GM23338 (cell line): Measurements from ENCODE around the gene NANP. TPM values are rescaled to one million over a fixed set of nuclear protein-coding genes. Genes with fewer than 3 reads are reported as not detected.

ENCODE experiments used
- ATAC-seq: fragments of 200-7000 bp; cut with Tn5 transposase; 3 replicates; pipeline ENCODE4 v1.9.1; 2020
- DNase-seq: peaks from one replicate; pipeline ENCODE4 v3.0.0-alpha.2; 2015; ENCODE audit warnings: low spot score
- H2AFZ ChIP-seq: fragments of 200-600 bp; sonication (generic); 2 replicates; pipeline ENCODE4 v1.8.0; 2016; ENCODE audit warnings: antibody characterized with exemption, mild to moderate bottlenecking, moderate library complexity
- H3F3A ChIP-seq: fragments of 200-600 bp; sonication (generic); replicated peaks from 2 replicates; pipeline ENCODE4 v1.8.0; 2017; ENCODE audit warnings: antibody characterized with exemption, mixed run types, low read depth
- H3K27ac ChIP-seq: fragments of 200-600 bp; sonication (generic); 2 replicates; pipeline ENCODE4 v1.6.1; 2016; ENCODE audit warnings: low read depth
- H3K27me3 ChIP-seq: fragments of 200-600 bp; sonication (generic); 2 replicates; pipeline ENCODE4 v1.8.0; 2016; ENCODE audit warnings: mild to moderate bottlenecking, mixed run types, moderate library complexity; ENCODE audit not compliant: insufficient read depth
- H3K36me3 ChIP-seq: fragments of 200-600 bp; sonication (generic); 2 replicates; pipeline ENCODE4 v1.8.0; 2016; ENCODE audit warnings: mild to moderate bottlenecking; ENCODE audit not compliant: insufficient read depth
- H3K4me1 ChIP-seq: fragments of 200-600 bp; sonication (generic); 2 replicates; pipeline ENCODE4 v1.8.0; 2016; ENCODE audit warnings: mild to moderate bottlenecking, moderate library complexity; ENCODE audit not compliant: insufficient read depth
- H3K4me2 ChIP-seq: fragments of 200-600 bp; sonication (generic); 2 replicates; pipeline ENCODE4 v1.7.1; 2017; ENCODE audit warnings: mixed run types
- H3K4me3 ChIP-seq: fragments of 200-600 bp; sonication (generic); 2 replicates; pipeline ENCODE4 v1.6.1; 2016; ENCODE audit warnings: mixed run types
- H3K79me2 ChIP-seq: fragments of 200-600 bp; sonication (generic); replicated peaks from 2 replicates; pipeline ENCODE4 v1.8.0; 2017; ENCODE audit warnings: mild to moderate bottlenecking; ENCODE audit not compliant: insufficient read depth
- H3K9me2 ChIP-seq: fragments of 200-600 bp; sonication (generic); 2 replicates; pipeline ENCODE4 v1.8.0; 2017; ENCODE audit not compliant: insufficient read depth
- H4K20me1 ChIP-seq: fragments of 200-600 bp; sonication (generic); replicated peaks from 2 replicates; pipeline ENCODE4 v1.8.0; 2017; ENCODE audit warnings: mild to moderate bottlenecking; ENCODE audit not compliant: insufficient read depth
- H3K27ac Mint-ChIP-seq: 2 replicates; pipeline ENCODE4 v1.8.0; 2020; ENCODE audit warnings: inconsistent platforms, mild to moderate bottlenecking, moderate library complexity, mixed read lengths
- H3K27me3 Mint-ChIP-seq: 3 replicates; pipeline ENCODE4 v1.8.0; 2022; ENCODE audit warnings: low read depth, mild to moderate bottlenecking, moderate library complexity, mixed read lengths, inconsistent platforms; ENCODE audit not compliant: insufficient read depth, poor library complexity
- H3K36me3 Mint-ChIP-seq: 3 replicates; pipeline ENCODE4 v1.8.0; 2021; ENCODE audit warnings: low read depth, mild to moderate bottlenecking, inconsistent platforms, moderate library complexity, mixed read lengths
- H3K4me1 Mint-ChIP-seq: 3 replicates; pipeline ENCODE4 v1.8.0; 2020; ENCODE audit warnings: mild to moderate bottlenecking, inconsistent platforms, mixed read lengths
- H3K4me3 Mint-ChIP-seq: 3 replicates; pipeline ENCODE4 v1.8.0; 2021; ENCODE audit warnings: moderate library complexity, mild to moderate bottlenecking, inconsistent platforms, mixed read lengths
- H3K9me3 Mint-ChIP-seq: 3 replicates; pipeline ENCODE4 v1.8.0; 2020; ENCODE audit warnings: moderate library complexity, mild to moderate bottlenecking, inconsistent platforms, mixed read lengths
- EZH2 ChIP-seq: fragments of 200-600 bp; sonication (generic); IDR thresholded peaks from one replicate; pipeline ENCODE4 v1.8.0; 2017; ENCODE audit warnings: antibody characterized with exemption, mild to moderate bottlenecking, low read depth; ENCODE audit not compliant: unreplicated experiment
- EZH2phosphoT487 ChIP-seq: fragments of 200-600 bp; sonication (generic); IDR thresholded peaks from one replicate; pipeline ENCODE4 v1.8.1; 2018; ENCODE audit warnings: antibody characterized with exemption; ENCODE audit not compliant: unreplicated experiment
- JUNB ChIP-seq: IDR thresholded peaks from one replicate; pipeline ENCODE4 v1.6.1; 2016; ENCODE audit warnings: antibody characterized with exemption; ENCODE audit not compliant: unreplicated experiment
- NANOG ChIP-seq: IDR thresholded peaks from 2 replicates; pipeline ENCODE4 v1.6.1; 2016; ENCODE audit warnings: antibody characterized with exemption, borderline replicate concordance
- STAT1 ChIP-seq: IDR thresholded peaks from one replicate; pipeline ENCODE4 v1.6.1; 2016; ENCODE audit warnings: antibody characterized with exemption; ENCODE audit not compliant: unreplicated experiment
- ZNF331 ChIP-seq: fragments of 250-450 bp; sonication (Bioruptor Pico); IDR thresholded peaks from 2 replicates; pipeline ENCODE4 v1.5.0; 2020; ENCODE audit warnings: low read depth, mild to moderate bottlenecking, moderate library complexity
- polyA plus RNA-seq: library from polyadenylated mRNA; unstranded; fragments of >200 nt; fragmentation: Nextera tagmentation; extraction: Ambion mirVana; gene quantifications from 2 replicates; pipeline ENCODE4 v1.2.1, GENCODE V29; 2016
- total RNA-seq: library from RNA; depleted of rRNA; stranded (reverse); fragments of >200 nt; shearing (Covaris generic); gene quantifications from 2 replicates; pipeline ENCODE4 v1.2.3, GENCODE V29; 2014
- TF ChIP-seq, protein P1 (sequence below): IDR thresholded peaks from 2 replicates; pipeline ENCODE4 v1.6.1; 2016; ENCODE audit warnings: antibody characterized with exemption
- TF ChIP-seq, protein P2 (sequence below), 2 experiments: fragments of 200-600 bp in 1 of 2; sonication (generic) in 1 of 2; conservative IDR thresholded peaks; 2 replicates each; pipeline versions ENCODE4 v1.5.1 to v1.6.1; 2016 to 2017; ENCODE audit warnings: antibody characterized with exemption in 2 of 2, low read depth in 2 of 2, mild to moderate bottlenecking in 2 of 2, moderate library complexity in 1 of 2
- TF ChIP-seq, protein P3 (sequence below): fragments of 250-450 bp; sonication (Bioruptor Pico); IDR thresholded peaks from 2 replicates; pipeline ENCODE4 v1.5.0; 2020; ENCODE audit warnings: mild to moderate bottlenecking, moderate library complexity

Gene NANP
- total and polyA plus RNA-seq, 2 experiments from 2014 or later, result 3.9 to 7.6 TPM

DNA sequence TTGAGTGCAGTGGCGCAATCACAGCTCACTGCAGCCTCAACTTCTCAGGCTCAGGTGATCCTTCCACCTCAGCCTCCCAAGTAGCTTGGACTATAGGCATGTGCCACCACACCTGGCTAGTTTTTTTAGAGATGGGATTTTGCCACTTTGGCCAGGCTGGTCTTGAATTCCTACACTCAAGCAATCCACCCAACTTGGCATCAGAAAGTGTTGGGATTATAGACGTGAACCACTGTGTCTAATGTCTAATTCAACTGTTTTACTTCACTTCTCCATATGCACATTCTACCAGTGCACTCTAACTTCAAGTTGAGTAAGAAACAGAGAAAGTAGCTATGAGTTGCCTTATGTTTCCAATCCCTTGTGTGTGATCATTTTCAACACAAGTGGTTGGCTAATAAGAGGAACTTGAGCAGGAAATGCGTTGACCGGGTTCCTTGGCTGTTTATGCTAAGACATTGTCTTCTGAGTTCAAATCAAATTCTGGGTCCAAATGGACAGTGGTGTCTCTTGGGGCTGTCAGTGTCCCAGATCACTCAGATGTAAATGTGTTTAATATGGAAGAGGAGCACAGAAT lies 48.9 kb upstream of the NANP start (continued):
- TF ChIP-seq, protein P1, sequence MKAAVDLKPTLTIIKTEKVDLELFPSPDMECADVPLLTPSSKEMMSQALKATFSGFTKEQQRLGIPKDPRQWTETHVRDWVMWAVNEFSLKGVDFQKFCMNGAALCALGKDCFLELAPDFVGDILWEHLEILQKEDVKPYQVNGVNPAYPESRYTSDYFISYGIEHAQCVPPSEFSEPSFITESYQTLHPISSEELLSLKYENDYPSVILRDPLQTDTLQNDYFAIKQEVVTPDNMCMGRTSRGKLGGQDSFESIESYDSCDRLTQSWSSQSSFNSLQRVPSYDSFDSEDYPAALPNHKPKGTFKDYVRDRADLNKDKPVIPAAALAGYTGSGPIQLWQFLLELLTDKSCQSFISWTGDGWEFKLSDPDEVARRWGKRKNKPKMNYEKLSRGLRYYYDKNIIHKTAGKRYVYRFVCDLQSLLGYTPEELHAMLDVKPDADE, result no peak
- no peak for TF ChIP-seq EZH2
- TF ChIP-seq JUNB, result no peak

DNA sequence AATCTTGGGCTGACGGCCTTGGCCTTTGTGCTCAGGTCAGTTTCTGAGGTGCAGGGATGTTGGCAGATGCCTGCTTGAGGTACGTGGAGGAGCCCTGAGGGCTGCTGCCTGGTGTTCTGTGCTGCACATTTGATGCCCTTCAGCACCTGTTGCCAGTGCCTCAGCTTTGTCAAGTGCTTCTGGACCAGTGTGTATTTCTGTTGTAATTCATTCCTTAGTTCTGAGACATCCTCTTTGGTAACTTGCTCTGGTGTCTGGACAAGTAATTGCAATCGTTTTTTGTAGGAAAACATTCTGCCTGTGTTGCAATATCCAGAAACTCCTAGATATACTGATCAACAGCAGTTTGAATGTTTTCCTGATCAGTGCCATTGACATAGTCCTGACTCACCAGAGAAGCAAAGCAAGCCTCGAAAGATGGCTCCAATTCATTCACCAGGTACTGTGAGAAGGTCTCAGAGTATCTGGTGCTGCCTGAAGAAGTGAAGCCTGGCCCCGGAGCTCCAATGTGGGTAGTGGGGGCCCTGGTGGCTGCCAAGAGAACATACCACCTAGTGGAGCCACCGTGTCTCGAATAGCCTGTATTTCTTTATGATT lies 46.1 kb upstream of the NANP start:
- Histone ChIP-seq H3K4me2 (no peak overlapping the region), H4K20me1 (0 out of 2 replicates have a peak, but pooled peaks cover 3% of the 10 kb centered on the region), H2AFZ (no peak overlapping the region), H3K79me2 (no peaks in the 10 kb centered on the region), H3K36me3 (0 out of 2 replicates have a peak, but pooled peaks cover 3% of the 10 kb centered on the region), H3K9me2 (no peaks in the 10 kb centered on the region; the same call in 1 of the 2 replicates), H3K27ac (no peak overlapping the region), H3K4me3 (no peak overlapping the region), H3K4me1 (no peaks in the 10 kb centered on the region), H3K27me3 (no peaks in the 10 kb centered on the region), H3F3A (no peaks in the 10 kb centered on the region)
- Mint-ChIP-seq H3K27me3 (no peaks in the 10 kb centered on the region), H3K4me3 (no peak overlapping the region), H3K9me3 (no peaks in the 10 kb centered on the region), H3K4me1 (peaks cover 5% of the 10 kb centered on the region; the same call in 1 of the 3 replicates), H3K27ac (no peak overlapping the region), H3K36me3 (peaks cover 13% of the 10 kb centered on the region; the same call in 2 of the 3 replicates)
- TF ChIP-seq ZNF331 (CRISPR knock-in tag) (no peak), STAT1 (no peak), NANOG (no peak), EZH2phosphoT487 (no peak)
- TF ChIP-seq, protein P2, sequence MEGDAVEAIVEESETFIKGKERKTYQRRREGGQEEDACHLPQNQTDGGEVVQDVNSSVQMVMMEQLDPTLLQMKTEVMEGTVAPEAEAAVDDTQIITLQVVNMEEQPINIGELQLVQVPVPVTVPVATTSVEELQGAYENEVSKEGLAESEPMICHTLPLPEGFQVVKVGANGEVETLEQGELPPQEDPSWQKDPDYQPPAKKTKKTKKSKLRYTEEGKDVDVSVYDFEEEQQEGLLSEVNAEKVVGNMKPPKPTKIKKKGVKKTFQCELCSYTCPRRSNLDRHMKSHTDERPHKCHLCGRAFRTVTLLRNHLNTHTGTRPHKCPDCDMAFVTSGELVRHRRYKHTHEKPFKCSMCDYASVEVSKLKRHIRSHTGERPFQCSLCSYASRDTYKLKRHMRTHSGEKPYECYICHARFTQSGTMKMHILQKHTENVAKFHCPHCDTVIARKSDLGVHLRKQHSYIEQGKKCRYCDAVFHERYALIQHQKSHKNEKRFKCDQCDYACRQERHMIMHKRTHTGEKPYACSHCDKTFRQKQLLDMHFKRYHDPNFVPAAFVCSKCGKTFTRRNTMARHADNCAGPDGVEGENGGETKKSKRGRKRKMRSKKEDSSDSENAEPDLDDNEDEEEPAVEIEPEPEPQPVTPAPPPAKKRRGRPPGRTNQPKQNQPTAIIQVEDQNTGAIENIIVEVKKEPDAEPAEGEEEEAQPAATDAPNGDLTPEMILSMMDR (conservative IDR thresholded peaks at IDR 0.05; ENCODE audit: low read depth in 2 of 2), result peak; percentile 47 to 52
- peak; percentile 97 for ATAC-seq
- DNase-seq, result peak; percentile 65

DNA sequence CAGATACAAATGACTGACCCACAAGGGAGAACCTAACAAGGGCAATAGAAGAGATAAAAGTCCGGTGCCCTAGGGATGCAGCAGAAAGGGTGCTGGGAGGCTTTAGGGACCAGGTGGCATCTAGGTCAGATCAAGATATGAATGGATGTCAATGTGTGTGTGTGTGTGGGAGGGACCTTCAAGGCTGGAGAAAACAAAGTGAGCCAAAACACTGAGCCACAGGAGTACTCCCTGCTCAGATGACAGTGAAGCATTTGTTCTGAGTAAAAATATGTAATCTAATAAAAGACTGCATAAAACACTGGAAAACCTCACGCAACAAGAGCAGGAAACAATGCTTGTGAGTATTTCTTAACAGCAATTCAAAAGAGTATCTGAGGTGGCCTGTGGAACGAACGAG lies 44.6 kb upstream of the NANP start:
- Mint-ChIP-seq H3K4me1 (peaks cover 5% of the 10 kb centered on the region; the same call in 1 of the 3 replicates), H3K36me3 (peaks cover 4% of the 10 kb centered on the region; the same call in 2 of the 3 replicates), H3K27me3 (no peaks in the 10 kb centered on the region), H3K27ac (no peak overlapping the region), H3K9me3 (no peaks in the 10 kb centered on the region), H3K4me3 (no peak overlapping the region)
- no peak overlapping the region for H3K4me2 ChIP-seq
- DNase-seq, result no peak
- H3K4me3 ChIP-seq, result no peak overlapping the region
- no peak overlapping the region for H2AFZ ChIP-seq
- H3K4me1 ChIP-seq, result no peaks in the 10 kb centered on the region
- no peaks in the 10 kb centered on the region for H3F3A ChIP-seq
- no peak overlapping the region for H3K27ac ChIP-seq
- no peaks in the 10 kb centered on the region for H3K79me2 ChIP-seq
- H4K20me1 ChIP-seq, result 0 out of 2 replicates have a peak, but pooled peaks cover 3% of the 10 kb centered on the region
- H3K27me3 ChIP-seq, result no peaks in the 10 kb centered on the region
- no peaks in the 10 kb centered on the region for H3K36me3 ChIP-seq
- H3K9me2 ChIP-seq, result no peaks in the 10 kb centered on the region; the same call in 1 of the 2 replicates
- no peak for ATAC-seq
- TF ChIP-seq, protein P3, sequence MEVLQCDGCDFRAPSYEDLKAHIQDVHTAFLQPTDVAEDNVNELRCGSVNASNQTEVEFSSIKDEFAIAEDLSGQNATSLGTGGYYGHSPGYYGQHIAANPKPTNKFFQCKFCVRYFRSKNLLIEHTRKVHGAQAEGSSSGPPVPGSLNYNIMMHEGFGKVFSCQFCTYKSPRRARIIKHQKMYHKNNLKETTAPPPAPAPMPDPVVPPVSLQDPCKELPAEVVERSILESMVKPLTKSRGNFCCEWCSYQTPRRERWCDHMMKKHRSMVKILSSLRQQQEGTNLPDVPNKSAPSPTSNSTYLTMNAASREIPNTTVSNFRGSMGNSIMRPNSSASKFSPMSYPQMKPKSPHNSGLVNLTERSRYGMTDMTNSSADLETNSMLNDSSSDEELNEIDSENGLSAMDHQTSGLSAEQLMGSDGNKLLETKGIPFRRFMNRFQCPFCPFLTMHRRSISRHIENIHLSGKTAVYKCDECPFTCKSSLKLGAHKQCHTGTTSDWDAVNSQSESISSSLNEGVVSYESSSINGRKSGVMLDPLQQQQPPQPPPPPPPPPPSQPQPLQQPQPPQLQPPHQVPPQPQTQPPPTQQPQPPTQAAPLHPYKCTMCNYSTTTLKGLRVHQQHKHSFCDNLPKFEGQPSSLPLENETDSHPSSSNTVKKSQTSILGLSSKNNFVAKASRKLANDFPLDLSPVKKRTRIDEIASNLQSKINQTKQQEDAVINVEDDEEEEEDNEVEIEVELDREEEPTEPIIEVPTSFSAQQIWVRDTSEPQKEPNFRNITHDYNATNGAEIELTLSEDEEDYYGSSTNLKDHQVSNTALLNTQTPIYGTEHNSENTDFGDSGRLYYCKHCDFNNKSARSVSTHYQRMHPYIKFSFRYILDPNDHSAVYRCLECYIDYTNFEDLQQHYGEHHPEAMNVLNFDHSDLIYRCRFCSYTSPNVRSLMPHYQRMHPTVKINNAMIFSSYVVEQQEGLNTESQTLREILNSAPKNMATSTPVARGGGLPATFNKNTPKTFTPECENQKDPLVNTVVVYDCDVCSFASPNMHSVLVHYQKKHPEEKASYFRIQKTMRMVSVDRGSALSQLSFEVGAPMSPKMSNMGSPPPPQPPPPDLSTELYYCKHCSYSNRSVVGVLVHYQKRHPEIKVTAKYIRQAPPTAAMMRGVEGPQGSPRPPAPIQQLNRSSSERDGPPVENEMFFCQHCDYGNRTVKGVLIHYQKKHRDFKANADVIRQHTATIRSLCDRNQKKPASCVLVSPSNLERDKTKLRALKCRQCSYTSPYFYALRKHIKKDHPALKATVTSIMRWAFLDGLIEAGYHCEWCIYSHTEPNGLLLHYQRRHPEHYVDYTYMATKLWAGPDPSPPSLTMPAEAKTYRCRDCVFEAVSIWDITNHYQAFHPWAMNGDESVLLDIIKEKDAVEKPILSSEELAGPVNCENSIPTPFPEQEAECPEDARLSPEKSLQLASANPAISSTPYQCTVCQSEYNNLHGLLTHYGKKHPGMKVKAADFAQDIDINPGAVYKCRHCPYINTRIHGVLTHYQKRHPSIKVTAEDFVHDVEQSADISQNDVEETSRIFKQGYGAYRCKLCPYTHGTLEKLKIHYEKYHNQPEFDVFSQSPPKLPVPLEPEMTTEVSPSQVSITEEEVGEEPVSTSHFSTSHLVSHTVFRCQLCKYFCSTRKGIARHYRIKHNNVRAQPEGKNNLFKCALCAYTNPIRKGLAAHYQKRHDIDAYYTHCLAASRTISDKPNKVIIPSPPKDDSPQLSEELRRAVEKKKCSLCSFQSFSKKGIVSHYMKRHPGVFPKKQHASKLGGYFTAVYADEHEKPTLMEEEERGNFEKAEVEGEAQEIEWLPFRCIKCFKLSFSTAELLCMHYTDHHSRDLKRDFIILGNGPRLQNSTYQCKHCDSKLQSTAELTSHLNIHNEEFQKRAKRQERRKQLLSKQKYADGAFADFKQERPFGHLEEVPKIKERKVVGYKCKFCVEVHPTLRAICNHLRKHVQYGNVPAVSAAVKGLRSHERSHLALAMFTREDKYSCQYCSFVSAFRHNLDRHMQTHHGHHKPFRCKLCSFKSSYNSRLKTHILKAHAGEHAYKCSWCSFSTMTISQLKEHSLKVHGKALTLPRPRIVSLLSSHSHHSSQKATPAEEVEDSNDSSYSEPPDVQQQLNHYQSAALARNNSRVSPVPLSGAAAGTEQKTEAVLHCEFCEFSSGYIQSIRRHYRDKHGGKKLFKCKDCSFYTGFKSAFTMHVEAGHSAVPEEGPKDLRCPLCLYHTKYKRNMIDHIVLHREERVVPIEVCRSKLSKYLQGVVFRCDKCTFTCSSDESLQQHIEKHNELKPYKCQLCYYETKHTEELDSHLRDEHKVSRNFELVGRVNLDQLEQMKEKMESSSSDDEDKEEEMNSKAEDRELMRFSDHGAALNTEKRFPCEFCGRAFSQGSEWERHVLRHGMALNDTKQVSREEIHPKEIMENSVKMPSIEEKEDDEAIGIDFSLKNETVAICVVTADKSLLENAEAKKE (CRISPR knock-in tag), result no peak
- TF ChIP-seq NANOG (no peak), EZH2phosphoT487 (no peak)
